GM10847 (cell line): ENCODE results near the gene LHX3.

ENCODE experiments used
- POLR2A ChIP-seq: IDR thresholded peaks from 2 replicates; pipeline ENCODE4 v1.6.1; 2011; ENCODE audit not compliant: insufficient read length; ENCODE audit errors: extremely low read depth

Gene LHX3

DNA sequence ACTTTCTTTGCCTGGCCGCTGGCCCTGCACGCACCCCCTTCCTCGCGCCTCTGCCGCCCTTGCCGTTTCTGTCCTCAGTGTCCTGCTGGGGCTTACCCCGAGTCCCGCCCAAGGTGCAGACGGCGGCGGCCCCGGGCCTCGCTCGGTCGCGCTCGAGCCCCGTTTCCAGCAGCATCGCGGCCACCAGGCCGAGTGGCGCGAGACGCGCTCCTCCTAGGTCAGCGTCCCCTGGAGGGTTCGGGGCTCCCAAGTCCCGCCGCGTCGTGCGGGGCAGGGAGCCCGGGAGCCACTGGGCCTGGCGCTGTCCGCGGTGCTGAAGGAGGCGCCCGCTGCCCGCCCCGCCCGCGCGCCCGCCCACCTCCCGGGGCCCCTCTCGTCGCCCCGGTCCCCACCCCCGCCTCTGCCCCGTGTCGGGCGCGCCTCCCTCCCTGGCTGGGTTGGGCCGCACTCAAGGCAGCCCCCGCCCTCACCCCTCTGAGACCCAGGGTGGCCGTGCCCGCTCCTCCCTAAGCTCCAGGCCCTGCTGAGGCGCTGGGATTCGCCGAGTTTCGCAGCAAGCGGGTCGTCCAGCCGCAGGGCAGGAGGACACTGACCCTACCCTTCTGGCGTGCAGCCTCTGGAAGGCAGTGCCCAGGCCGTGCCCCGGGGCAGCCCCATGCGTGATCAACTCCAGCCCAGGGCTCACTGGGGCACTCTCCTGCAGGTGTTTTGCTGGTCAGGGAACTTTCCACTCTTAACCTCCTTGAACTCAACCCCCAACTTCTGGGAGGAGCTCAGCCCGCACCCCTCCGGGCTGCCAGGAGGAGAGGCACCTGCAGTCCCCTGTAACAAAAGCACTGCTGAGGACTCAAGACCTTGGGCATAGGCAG is at the start of gene LHX3:
Gene LHX3, minus strand, starts transcription at position 291 of the 869 bp plus-strand sequence. Its CDS starts 116 bp downstream, at position 175.
- no peak for TF ChIP-seq POLR2A

DNA sequence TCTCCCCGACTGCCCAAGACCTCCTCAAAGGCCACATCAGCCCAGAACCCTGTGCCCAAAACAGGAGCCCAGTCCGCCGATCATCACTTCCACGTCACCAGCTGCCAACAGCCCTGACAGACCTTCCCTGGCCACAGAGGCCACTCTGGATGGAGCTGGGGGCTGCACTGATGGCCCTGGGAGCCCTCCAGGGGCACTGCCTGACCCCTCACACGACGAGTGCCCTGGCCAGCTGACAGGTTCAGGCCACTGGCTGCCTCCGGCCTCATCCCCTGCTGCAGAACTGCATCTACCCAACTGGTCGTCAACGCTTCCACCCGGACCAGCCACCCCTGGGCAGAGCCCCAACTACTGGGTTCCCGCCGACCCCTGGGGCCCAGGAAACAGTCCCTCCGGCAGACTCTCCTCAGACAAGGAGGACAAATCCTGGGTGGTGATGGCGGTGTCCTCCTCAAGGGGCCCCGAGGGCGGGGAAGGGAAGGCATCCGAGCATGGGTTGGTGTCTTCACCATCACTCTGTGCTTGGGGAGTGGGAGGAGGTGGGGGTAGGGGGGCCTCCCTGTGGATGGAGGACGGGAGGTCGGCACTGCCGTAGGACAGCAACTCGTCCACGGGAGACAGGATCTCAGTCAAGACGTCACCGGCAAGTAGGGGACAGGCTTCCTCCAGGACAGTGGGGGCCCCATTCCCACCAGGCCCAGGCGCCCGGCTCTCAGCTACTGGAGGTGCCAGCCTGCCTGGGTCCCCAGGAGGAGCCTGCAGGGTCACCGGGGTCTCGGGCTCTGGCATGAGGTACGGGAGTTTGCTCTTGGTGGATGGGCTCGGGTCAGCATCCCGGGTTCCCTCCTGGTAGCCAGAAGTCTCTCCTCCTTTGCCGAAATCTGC is 48.6 kb upstream of the LHX3 start:
- TF ChIP-seq POLR2A: no peak

DNA sequence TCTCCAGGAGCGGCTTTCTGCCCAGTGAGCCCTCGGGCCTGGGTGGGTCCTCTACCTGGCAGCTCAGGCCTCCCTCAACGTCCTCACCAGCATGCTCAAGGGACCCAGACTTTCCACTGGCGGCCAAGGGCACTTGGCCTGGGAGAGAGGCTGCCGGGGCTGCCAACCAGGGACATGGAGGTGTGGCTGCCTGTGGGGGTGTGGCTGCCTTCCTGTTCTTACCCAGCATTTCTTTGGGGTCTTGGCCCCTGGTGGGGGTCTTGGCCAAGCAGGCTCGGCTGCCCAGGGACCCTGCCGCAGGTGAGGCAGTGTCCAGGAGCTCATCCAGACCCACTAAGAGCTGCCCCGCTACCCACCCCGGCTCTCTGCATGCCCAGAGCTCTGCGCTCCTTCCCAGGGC is 47.9 kb upstream of the LHX3 start:
- no peak for TF ChIP-seq POLR2A

GRCh38 chr9:136252281-136252680 is 47.4 kb upstream of the LHX3 start:
- TF ChIP-seq POLR2A: no peak

DNA sequence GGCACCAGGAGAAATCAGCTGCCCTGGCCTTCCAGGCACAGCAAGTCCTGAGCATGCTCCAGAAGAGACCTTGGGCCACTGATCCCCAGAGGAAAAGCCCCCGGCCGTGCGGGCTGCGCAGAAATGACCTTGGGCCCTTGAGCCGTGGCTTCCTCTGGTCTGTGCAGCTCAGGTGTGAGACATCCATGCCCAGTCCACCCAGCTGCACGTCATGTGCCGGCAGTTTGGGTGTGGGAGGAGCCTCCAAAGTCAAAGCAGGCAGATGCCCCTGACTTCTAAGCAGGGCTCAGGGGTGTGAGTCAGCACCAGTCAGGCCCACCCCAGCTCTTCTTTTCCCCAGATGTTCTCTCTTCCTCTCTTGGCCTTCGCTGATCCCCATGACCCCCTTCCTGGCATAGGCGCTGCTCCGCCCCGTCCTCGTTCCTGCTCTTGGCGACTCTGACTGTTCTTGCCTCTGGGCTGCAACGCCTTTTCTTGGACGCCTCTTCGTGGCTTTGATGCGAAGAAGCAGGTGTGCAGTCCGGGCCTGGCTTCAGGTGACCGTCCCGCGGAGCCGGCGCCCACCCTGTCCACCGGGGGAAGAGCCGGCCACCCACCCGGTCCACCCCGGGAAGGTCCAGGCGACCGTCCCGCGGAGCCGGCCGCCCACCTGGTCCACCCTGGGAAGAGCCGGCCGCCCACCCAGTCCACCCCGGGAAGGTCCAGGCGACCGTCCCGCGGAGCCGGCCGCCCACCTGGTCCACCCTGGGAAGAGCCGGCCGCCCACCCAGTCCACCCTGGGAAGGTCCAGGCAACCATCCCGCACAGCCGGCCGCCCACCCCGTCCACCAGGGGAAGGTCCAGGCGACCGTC is 46.6 kb upstream of the LHX3 start:
- no peak for TF ChIP-seq POLR2A

DNA sequence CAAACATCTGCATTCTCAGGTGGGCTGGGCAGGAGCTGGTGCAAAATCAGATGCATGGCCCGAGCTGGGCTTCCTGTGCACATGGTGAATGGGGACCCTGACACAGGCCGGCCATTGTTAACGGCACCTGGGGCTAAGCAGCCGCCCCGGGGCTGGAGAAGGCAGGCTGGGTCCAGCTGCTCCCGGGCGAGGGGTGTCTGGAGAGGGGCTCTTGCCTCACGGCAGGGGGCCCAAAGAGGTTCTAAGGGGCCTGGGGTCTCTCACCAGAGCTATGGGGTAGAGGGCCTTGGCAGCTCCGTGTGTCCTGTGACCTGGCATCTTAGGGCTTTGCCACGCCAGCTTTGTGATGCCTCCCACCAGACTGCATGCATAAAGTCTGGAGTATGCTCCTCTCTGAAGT is 45.7 kb upstream of the LHX3 start:
- no peak for TF ChIP-seq POLR2A

GRCh38 chr9:136249877-136250559 is 45.1 kb upstream of the LHX3 start:
- no peak for TF ChIP-seq POLR2A

GRCh38 chr9:136248951-136249876 is 44.3 kb upstream of the LHX3 start:
- TF ChIP-seq POLR2A: no peak

- no peak for TF ChIP-seq POLR2A
Measured at GRCh38 chr9:136247947-136248637, 43.2 kb upstream of the LHX3 start.

DNA sequence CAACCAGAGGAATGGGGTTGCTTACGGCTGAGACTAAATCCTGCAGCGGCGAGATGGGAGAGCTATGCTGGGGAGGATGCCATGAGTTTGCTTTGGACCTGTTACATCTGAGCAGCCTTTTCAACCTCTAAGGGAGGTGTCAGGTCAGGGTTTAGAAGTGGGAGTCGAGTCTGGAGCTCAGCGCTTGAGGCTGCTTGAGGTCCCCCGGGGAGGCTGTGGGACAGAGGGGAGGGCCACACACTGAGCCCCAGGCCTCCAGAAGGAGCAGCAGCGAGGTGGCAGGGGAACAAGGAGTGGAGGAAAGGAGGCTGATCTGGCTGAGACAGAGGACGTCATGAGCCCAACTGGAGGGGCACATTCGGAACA is 42.6 kb upstream of the LHX3 start:
- no peak for TF ChIP-seq POLR2A

DNA sequence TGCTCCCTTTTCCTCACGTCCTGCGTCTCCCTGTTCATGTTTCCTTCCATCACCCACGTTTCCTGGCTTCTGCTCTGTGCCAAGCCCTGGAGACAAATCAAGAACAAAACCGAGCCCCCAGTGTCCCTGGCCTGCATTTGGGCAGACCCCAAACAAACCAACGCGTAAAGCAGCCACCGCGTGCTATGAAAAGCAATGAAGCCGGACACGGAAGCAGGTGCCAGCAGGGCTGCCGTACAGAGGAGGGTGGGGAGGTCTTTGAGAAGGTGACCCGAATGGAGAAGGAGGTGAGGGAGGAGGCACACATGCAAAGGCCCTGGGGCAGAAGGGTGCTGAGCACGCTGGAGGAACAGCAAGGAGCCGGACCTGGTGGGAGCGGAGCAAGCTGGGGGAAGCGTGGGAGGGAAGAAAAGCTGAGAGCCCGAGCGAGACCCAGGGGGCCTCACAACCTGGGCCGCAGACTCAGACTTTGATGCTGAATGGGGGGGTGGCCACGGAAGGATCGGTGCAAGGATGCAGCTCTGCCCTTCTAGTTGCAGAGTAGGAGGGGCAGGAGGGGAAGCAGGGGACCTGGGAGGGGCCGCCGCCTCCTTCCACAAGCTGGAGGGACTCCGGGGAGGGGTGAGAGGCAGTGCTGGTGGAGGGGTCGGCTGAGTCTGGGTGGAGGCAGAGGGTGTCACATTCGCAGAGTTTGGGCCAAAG is 42.1 kb upstream of the LHX3 start:
- no peak for TF ChIP-seq POLR2A
